Ovary (tissue), 3 donors: Measurements from ENCODE around the gene OR9I1.

ENCODE experiments used
- EP300 ChIP-seq: sonication (generic); formaldehyde crosslinking; IDR thresholded peaks from one replicate; pipeline ENCODE4 v1.6.1; 2017; ENCODE audit warnings: antibody characterized with exemption
- POLR2A ChIP-seq: fragments of 450-650 bp; IDR thresholded peaks from one replicate; pipeline ENCODE4 v1.6.1; 2017; ENCODE audit warnings: antibody characterized with exemption, mild to moderate bottlenecking, moderate library complexity
- TF ChIP-seq, protein P1 (sequence below), 3 donors: fragments of 450-650 bp in 2 of 3; fragments of 200-600 bp in 1 of 3; IDR thresholded peaks; one replicate each; pipeline versions ENCODE4 v1.5.1 to v1.8.0; 2016 to 2022; ENCODE audit warnings: antibody characterized with exemption in 3 of 3, mild to moderate bottlenecking in 1 of 3
- donor health status: DM: no; HTN: no; CAD: no.

DNA sequence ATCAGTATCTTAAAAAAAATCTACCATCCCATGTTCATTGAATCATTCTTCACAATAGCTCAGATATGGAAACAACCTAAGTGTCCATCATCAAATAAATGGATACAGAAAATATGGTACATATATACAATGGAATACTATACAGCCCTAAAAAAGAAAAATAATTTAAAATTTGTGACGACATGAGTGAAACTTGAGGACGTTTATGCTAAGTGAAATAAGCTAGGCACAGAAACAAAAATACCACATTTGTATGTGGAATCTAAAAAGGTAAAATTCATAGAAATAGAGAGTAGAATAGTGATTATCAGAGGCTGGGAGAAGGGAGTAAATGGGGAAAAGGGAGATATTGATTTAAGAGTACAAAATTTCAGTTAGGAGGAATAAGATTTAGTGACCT lies 38.8 kb downstream of the OR9I1 start:
- TF ChIP-seq, protein P1, sequence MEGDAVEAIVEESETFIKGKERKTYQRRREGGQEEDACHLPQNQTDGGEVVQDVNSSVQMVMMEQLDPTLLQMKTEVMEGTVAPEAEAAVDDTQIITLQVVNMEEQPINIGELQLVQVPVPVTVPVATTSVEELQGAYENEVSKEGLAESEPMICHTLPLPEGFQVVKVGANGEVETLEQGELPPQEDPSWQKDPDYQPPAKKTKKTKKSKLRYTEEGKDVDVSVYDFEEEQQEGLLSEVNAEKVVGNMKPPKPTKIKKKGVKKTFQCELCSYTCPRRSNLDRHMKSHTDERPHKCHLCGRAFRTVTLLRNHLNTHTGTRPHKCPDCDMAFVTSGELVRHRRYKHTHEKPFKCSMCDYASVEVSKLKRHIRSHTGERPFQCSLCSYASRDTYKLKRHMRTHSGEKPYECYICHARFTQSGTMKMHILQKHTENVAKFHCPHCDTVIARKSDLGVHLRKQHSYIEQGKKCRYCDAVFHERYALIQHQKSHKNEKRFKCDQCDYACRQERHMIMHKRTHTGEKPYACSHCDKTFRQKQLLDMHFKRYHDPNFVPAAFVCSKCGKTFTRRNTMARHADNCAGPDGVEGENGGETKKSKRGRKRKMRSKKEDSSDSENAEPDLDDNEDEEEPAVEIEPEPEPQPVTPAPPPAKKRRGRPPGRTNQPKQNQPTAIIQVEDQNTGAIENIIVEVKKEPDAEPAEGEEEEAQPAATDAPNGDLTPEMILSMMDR (IDR thresholded peaks at IDR 0.05) = no peak
- no peak for TF ChIP-seq EP300
- TF ChIP-seq POLR2A = no peak
